HepG2 (cell line): ENCODE results near the gene CD320. TPM values are rescaled to one million over a fixed set of nuclear protein-coding genes. Genes with fewer than 3 reads are reported as not detected.

Experiments
- CEBPG ChIP-seq: IDR thresholded peaks from 2 replicates; pipeline ENCODE4 v1.6.1; 2016
- DNMT1 ChIP-seq: sonication (generic); formaldehyde crosslinking; IDR thresholded peaks from 2 replicates; pipeline ENCODE4 v1.5.1; 2020; ENCODE audit warnings: mild to moderate bottlenecking, missing genetic modification reagents
- DNMT3B ChIP-seq: conservative IDR thresholded peaks from 2 replicates; pipeline ENCODE4 v1.6.1; 2016; ENCODE audit warnings: missing biosample characterization, control low read depth
- EP300 ChIP-seq, 3 experiments: sonication (generic) in 1 of 3; formaldehyde crosslinking in 1 of 3; IDR thresholded peaks; 2 replicates each; pipeline versions ENCODE4 v1.5.1 to v1.6.1; 2011 to 2020; ENCODE audit warnings: low read depth in 2 of 3, low read length in 2 of 3, borderline replicate concordance in 1 of 3, improper control_type of control experiment in 1 of 3, mild to moderate bottlenecking in 1 of 3, missing genetic modification reagents in 1 of 3, moderate library complexity in 1 of 3
- ETV6 ChIP-seq: sonication (generic); formaldehyde crosslinking; conservative IDR thresholded peaks from 2 replicates; pipeline ENCODE4 v1.4.0; 2020; ENCODE audit warnings: missing genetic modification reagents
- FIP1L1 ChIP-seq: fragments of 200-400 bp; formaldehyde crosslinking; IDR thresholded peaks from 2 replicates; pipeline ENCODE4 v1.6.1; 2018; ENCODE audit warnings: low read depth, mild to moderate bottlenecking, low read length, moderate library complexity, borderline replicate concordance; ENCODE audit not compliant: insufficient read depth
- FOSL2 ChIP-seq: sonication (generic); formaldehyde crosslinking; IDR thresholded peaks from 2 replicates; pipeline ENCODE4 v1.4.0; 2020; ENCODE audit warnings: missing genetic modification reagents
- FOXJ3 ChIP-seq: sonication (generic); formaldehyde crosslinking; IDR thresholded peaks from 2 replicates; pipeline ENCODE4 v1.4.0; 2020; ENCODE audit warnings: missing genetic modification reagents, mild to moderate bottlenecking, borderline replicate concordance
- FOXO1 ChIP-seq: sonication (generic); formaldehyde crosslinking; IDR thresholded peaks from 2 replicates; pipeline ENCODE4 v1.4.0; 2020; ENCODE audit warnings: missing genetic modification reagents
- HNRNPH1 ChIP-seq: fragments of 200-400 bp; formaldehyde crosslinking; optimal IDR thresholded peaks from 2 replicates; pipeline ENCODE3; 2017; ENCODE audit warnings: mild to moderate bottlenecking, low read depth, low read length
- HOMEZ ChIP-seq: IDR thresholded peaks from 2 replicates; pipeline ENCODE4 v1.6.1; 2016; ENCODE audit warnings: low read depth
- ISX ChIP-seq: sonication (generic); formaldehyde crosslinking; conservative IDR thresholded peaks from 2 replicates; pipeline ENCODE4 v1.5.0; 2020; ENCODE audit warnings: missing genetic modification reagents
- KAT7 ChIP-seq: IDR thresholded peaks from 2 replicates; pipeline ENCODE4 v1.6.1; 2018; ENCODE audit warnings: borderline replicate concordance, missing compliant biosample characterization
- MED1 ChIP-seq: sonication (generic); formaldehyde crosslinking; IDR thresholded peaks from 2 replicates; pipeline ENCODE4 v1.4.0; 2020; ENCODE audit warnings: missing genetic modification reagents
- NR3C1 ChIP-seq: sonication (generic); formaldehyde crosslinking; IDR thresholded peaks from 2 replicates; pipeline ENCODE4 v1.4.0; 2020; ENCODE audit warnings: missing genetic modification reagents
- PLSCR1 ChIP-seq: sonication (generic); formaldehyde crosslinking; IDR thresholded peaks from 2 replicates; pipeline ENCODE4 v1.5.0; 2020; ENCODE audit warnings: missing genetic modification reagents, mild to moderate bottlenecking, borderline replicate concordance
- SIX4 ChIP-seq: sonication (generic); formaldehyde crosslinking; IDR thresholded peaks from 2 replicates; pipeline ENCODE4 v1.4.0; 2020; ENCODE audit warnings: missing genetic modification reagents
- SNAI1 ChIP-seq: sonication (generic); formaldehyde crosslinking; IDR thresholded peaks from 2 replicates; pipeline ENCODE4 v1.5.0; 2020; ENCODE audit warnings: mild to moderate bottlenecking, missing genetic modification reagents, borderline replicate concordance
- SNAPC5 ChIP-seq: sonication (generic); formaldehyde crosslinking; IDR thresholded peaks from 2 replicates; pipeline ENCODE4 v1.8.1; 2023; ENCODE audit warnings: mild to moderate bottlenecking, missing genetic modification reagents, borderline replicate concordance
- TBX2 ChIP-seq: sonication (generic); formaldehyde crosslinking; IDR thresholded peaks from 2 replicates; pipeline ENCODE4 v1.5.0; 2020; ENCODE audit warnings: missing genetic modification reagents, mild to moderate bottlenecking, borderline replicate concordance
- THAP8 ChIP-seq: sonication (generic); formaldehyde crosslinking; IDR thresholded peaks from 2 replicates; pipeline ENCODE4 v1.5.1; 2020; ENCODE audit warnings: missing genetic modification reagents, mild to moderate bottlenecking, borderline replicate concordance
- ZNF30 ChIP-seq: sonication (generic); formaldehyde crosslinking; IDR thresholded peaks from 2 replicates; pipeline ENCODE4 v1.5.0; 2020; ENCODE audit warnings: mild to moderate bottlenecking, missing genetic modification reagents
- ZNF598 ChIP-seq: sonication (generic); formaldehyde crosslinking; IDR thresholded peaks from 2 replicates; pipeline ENCODE4 v1.5.1; 2020; ENCODE audit warnings: mild to moderate bottlenecking, missing genetic modification reagents, borderline replicate concordance
- ZNF605 ChIP-seq: sonication (generic); formaldehyde crosslinking; IDR thresholded peaks from 2 replicates; pipeline ENCODE4 v1.8.0; 2022; ENCODE audit warnings: mild to moderate bottlenecking, missing genetic modification reagents
- ZNF724P ChIP-seq: sonication (generic); formaldehyde crosslinking; IDR thresholded peaks from 2 replicates; pipeline ENCODE4 v1.8.0; 2022; ENCODE audit warnings: missing genetic modification reagents, borderline replicate concordance
- ZNF737 ChIP-seq: sonication (generic); formaldehyde crosslinking; IDR thresholded peaks from 2 replicates; pipeline ENCODE4 v1.5.0; 2020; ENCODE audit warnings: missing genetic modification reagents, mild to moderate bottlenecking, borderline replicate concordance
- ZNF740 ChIP-seq: sonication (generic); formaldehyde crosslinking; IDR thresholded peaks from 2 replicates; pipeline ENCODE4 v1.4.0; 2020; ENCODE audit warnings: missing genetic modification reagents
- ZSCAN29 ChIP-seq: sonication (generic); formaldehyde crosslinking; conservative IDR thresholded peaks from 2 replicates; pipeline ENCODE4 v1.4.0; 2020; ENCODE audit warnings: mild to moderate bottlenecking, missing genetic modification reagents
- polyA plus RNA-seq, 8 experiments: library from polyadenylated mRNA; depleted of rRNA in 3 of 8; stranded (reverse) in 7 of 8; unstranded in 1 of 8; fragments of >200 nt; fragmentation: Illumina TruSeq in 4 of 8; extraction: Trizol in 4 of 8; gene quantifications; 2 replicates each; pipeline versions ENCODE4 v1.2.1 to v1.2.3, GENCODE V29; 2011 to 2016; ENCODE audit warnings: low read depth in 4 of 8, missing spikeins in 1 of 8, mixed read lengths in 1 of 8; ENCODE audit not compliant: insufficient read depth in 1 of 8
- total RNA-seq, 5 experiments: library from RNA; depleted of rRNA; stranded (reverse); fragments of >200 nt; fragmentation: Illumina TruSeq; extraction: Trizol; gene quantifications; 2 replicates each; pipeline ENCODE4 v1.2.3, GENCODE V29; 2016; ENCODE audit warnings: low read depth in 1 of 5

CD320 gene
- total and polyA plus RNA-seq, 2 of the 13 experiments (the other 11 are each of a cell fraction or from before 2014, with no cell fraction given) = 83.1 to 99.9 TPM

- TF ChIP-seq HOMEZ (CRISPR knock-in tag) = no peak
- TF ChIP-seq ZNF737 (CRISPR knock-in tag) = no peak
- TF ChIP-seq MED1 (CRISPR knock-in tag) = peak; percentile 38; the same call in 1 of the 2 replicates
- TF ChIP-seq ZNF724P (CRISPR knock-in tag) = no peak
- no peak for TF ChIP-seq TBX2 (CRISPR knock-in tag)
- TF ChIP-seq FOXJ3 (CRISPR knock-in tag) = no peak
- TF ChIP-seq NR3C1 (CRISPR knock-in tag) = no peak
- peak; percentile 31; the same call in 1 of the 2 replicates for TF ChIP-seq FOSL2
- TF ChIP-seq KAT7 (CRISPR knock-in tag) = no peak
- TF ChIP-seq SNAI1 = no peak
- TF ChIP-seq SNAPC5 (CRISPR knock-in tag) = no peak
- TF ChIP-seq PLSCR1 = no peak
- no peak for TF ChIP-seq THAP8 (CRISPR knock-in tag)
- no peak for TF ChIP-seq EP300 (IDR thresholded peaks at IDR 0.05; ENCODE audit: low read depth in 2 of 2, low read length in 2 of 2)
- no peak for TF ChIP-seq EP300 (CRISPR knock-in tag; IDR thresholded peaks at IDR 0.05; ENCODE audit: borderline replicate concordance)
- no peak for TF ChIP-seq ZNF598
- no peak for TF ChIP-seq HNRNPH1
- no peak for TF ChIP-seq FOXO1 (CRISPR knock-in tag)
- no peak for TF ChIP-seq ETV6 (CRISPR knock-in tag)
- TF ChIP-seq DNMT3B = no peak
- no peak for TF ChIP-seq DNMT1 (CRISPR knock-in tag)
- no peak for TF ChIP-seq ISX (CRISPR knock-in tag)
- TF ChIP-seq SIX4 (CRISPR knock-in tag) = no peak
- no peak for TF ChIP-seq ZSCAN29
- no peak for TF ChIP-seq FIP1L1
- TF ChIP-seq ZNF30 (CRISPR knock-in tag) = no peak
- TF ChIP-seq ZNF740 (CRISPR knock-in tag) = peak; percentile 58; the same call in 1 of the 2 replicates
- TF ChIP-seq ZNF605 (CRISPR knock-in tag) = peak; percentile 53; the same call in 1 of the 2 replicates
- no peak for TF ChIP-seq CEBPG (CRISPR knock-in tag)
These were observed 55.1 kb downstream of the CD320 start (continued) for GRCh38 chr19:8252922-8253589.
